HepG2 (cell line): Measurements from ENCODE around the gene ARL8A. TPM values are rescaled to one million over a fixed set of nuclear protein-coding genes. Genes with fewer than 3 reads are reported as not detected.

Experiments used
- BCL3 ChIP-seq: sonication (generic); formaldehyde crosslinking; IDR thresholded peaks from 2 replicates; pipeline ENCODE4 v1.5.1; 2020; ENCODE audit warnings: mild to moderate bottlenecking, missing genetic modification reagents, moderate library complexity
- ZNF407 ChIP-seq: sonication (generic); formaldehyde crosslinking; IDR thresholded peaks from one replicate; pipeline ENCODE4 v1.5.1; 2020; ENCODE audit warnings: mild to moderate bottlenecking, missing genetic modification reagents; ENCODE audit errors: not compliant biosample characterization
- ZNF768 ChIP-seq: sonication (generic); formaldehyde crosslinking; IDR thresholded peaks from 2 replicates; pipeline ENCODE4 v1.4.0; 2020; ENCODE audit warnings: missing genetic modification reagents
- ZNF772 ChIP-seq: sonication (generic); formaldehyde crosslinking; IDR thresholded peaks from 2 replicates; pipeline ENCODE4 v1.5.0; 2020; ENCODE audit warnings: mild to moderate bottlenecking, missing genetic modification reagents
- polyA plus RNA-seq, 8 experiments: library from polyadenylated mRNA; depleted of rRNA in 3 of 8; stranded (reverse) in 7 of 8; unstranded in 1 of 8; fragments of >200 nt; fragmentation: Illumina TruSeq in 4 of 8; extraction: Trizol in 4 of 8; gene quantifications; 2 replicates each; pipeline versions ENCODE4 v1.2.1 to v1.2.3, GENCODE V29; 2011 to 2016; ENCODE audit warnings: low read depth in 4 of 8, missing spikeins in 1 of 8, mixed read lengths in 1 of 8; ENCODE audit not compliant: insufficient read depth in 1 of 8
- total RNA-seq, 5 experiments: library from RNA; depleted of rRNA; stranded (reverse); fragments of >200 nt; fragmentation: Illumina TruSeq; extraction: Trizol; gene quantifications; 2 replicates each; pipeline ENCODE4 v1.2.3, GENCODE V29; 2016; ENCODE audit warnings: low read depth in 1 of 5
- TF ChIP-seq, protein P1 (sequence below): IDR thresholded peaks from 2 replicates; pipeline ENCODE4 v1.6.1; 2018; ENCODE audit warnings: missing genetic modification reagents, mild to moderate bottlenecking, missing compliant biosample characterization

ARL8A gene
- total and polyA plus RNA-seq, 2 of the 13 experiments (the other 11 are each of a cell fraction or from before 2014, with no cell fraction given) = 2.7 to 23.4 TPM

GRCh38 chr1:202127836-202128622, 16.5 kb downstream of the ARL8A start (continued):
- TF ChIP-seq ZNF407 (CRISPR knock-in tag) (no peak), BCL3 (CRISPR knock-in tag) (no peak), ZNF772 (CRISPR knock-in tag) (no peak), ZNF768 (no peak)
- TF ChIP-seq, protein P1, sequence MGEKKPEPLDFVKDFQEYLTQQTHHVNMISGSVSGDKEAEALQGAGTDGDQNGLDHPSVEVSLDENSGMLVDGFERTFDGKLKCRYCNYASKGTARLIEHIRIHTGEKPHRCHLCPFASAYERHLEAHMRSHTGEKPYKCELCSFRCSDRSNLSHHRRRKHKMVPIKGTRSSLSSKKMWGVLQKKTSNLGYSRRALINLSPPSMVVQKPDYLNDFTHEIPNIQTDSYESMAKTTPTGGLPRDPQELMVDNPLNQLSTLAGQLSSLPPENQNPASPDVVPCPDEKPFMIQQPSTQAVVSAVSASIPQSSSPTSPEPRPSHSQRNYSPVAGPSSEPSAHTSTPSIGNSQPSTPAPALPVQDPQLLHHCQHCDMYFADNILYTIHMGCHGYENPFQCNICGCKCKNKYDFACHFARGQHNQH (CRISPR knock-in tag) = no peak
- TF ChIP-seq, all 625 proteins: peak for 0
